Mucosa of descending colon (tissue), 3 donors: Measurements from ENCODE around the gene TMED3. TPM values are rescaled to one million over a fixed set of nuclear protein-coding genes. Genes with fewer than 3 reads are reported as not detected.

Experiments used
- ATAC-seq: fragments of 200-7000 bp; cut with Tn5 transposase; one replicate; pipeline ENCODE4 v1.9.1; 2020; ENCODE audit warnings: mild to moderate bottlenecking, moderate library complexity
- DNase-seq, 3 donors: peaks; one replicate each; pipeline ENCODE4 v3.0.0-alpha.2; 2020
- H3K36me3 ChIP-seq: fragments of 200-600 bp; one replicate; pipeline ENCODE4 v1.8.0; 2021; ENCODE audit warnings: low read depth, mild to moderate bottlenecking
- H3K4me1 ChIP-seq: fragments of 200-600 bp; one replicate; pipeline ENCODE4 v1.8.0; 2021; ENCODE audit warnings: low read depth, mild to moderate bottlenecking
- H3K4me3 ChIP-seq: fragments of 200-600 bp; one replicate; pipeline ENCODE4 v1.8.0; 2021; ENCODE audit warnings: mild to moderate bottlenecking
- H3K9me3 ChIP-seq: fragments of 200-600 bp; one replicate; pipeline ENCODE4 v1.8.0; 2021; ENCODE audit warnings: mild to moderate bottlenecking
- CTCF ChIP-seq: fragments of 200-600 bp; IDR thresholded peaks from one replicate; pipeline ENCODE4 v1.8.0; 2022; ENCODE audit warnings: antibody characterized with exemption, mild to moderate bottlenecking
- intact Hi-C, 2 donors: fragments of 100-400 bp; cut with DNase I in 1 of 2; cut with micrococcal nuclease in 1 of 2; formaldehyde crosslinking; loops; one replicate each; pipeline versions ENCODE4 v1.11.0 to v1.11.1; 2022; cut with DNase I, micrococcal nuclease
- total RNA-seq, 3 donors: library from RNA; stranded (reverse); fragmentation: NEBNext Ultra II Directional in 2 of 3; extraction: Animal tissue kit (Norgen Biotek cat#: 25700) in 2 of 3; gene quantifications; one replicate each; pipeline versions ENCODE4 v1.2.1 to v1.2.4, GENCODE V29; 2021 to 2023
- donor health status: DM: no; HTN: no; CAD: no; lungs with moderate emphysema.
- donor health status: DM: no; HTN: no; CAD: no.
- donor health status: DM: no; HTN: yes; CAD: no.

The TMED3 gene
- total RNA-seq, 3 donors from 2014 or later: 30.3 to 57.8 (median 51.3) TPM

- intact Hi-C loops: no loop called here
- Histone ChIP-seq H3K4me3 (no peak overlapping the region), H3K36me3 (no peaks in the 10 kb centered on the region), H3K4me1 (no peaks in the 10 kb centered on the region), H3K9me3 (no peaks in the 10 kb centered on the region)
- ATAC-seq (no peak), DNase-seq (peak in 2 of 3 donors; percentile 23 to 28)
- TF ChIP-seq CTCF: no peak
Observed at GRCh38 chr15:79283252-79284048, 27.5 kb upstream of the TMED3 start.

- TF ChIP-seq CTCF: no peak
Observed at GRCh38 chr15:79290642-79291275, 20.2 kb upstream of the TMED3 start.

GRCh38 chr15:79292011-79292410 is 18.9 kb upstream of the TMED3 start:
- DNase-seq (no peak), ATAC-seq (no peak)
- H3K4me3 ChIP-seq: no peak overlapping the region
- intact Hi-C loops: no loop called here
- H3K4me1 ChIP-seq: no peaks in the 10 kb centered on the region
- H3K36me3 ChIP-seq: no peaks in the 10 kb centered on the region
- no peak for TF ChIP-seq CTCF
- H3K9me3 ChIP-seq: no peaks in the 10 kb centered on the region

More at GRCh38 chr15:79290642-79291275, 20.2 kb upstream of the TMED3 start:
- DNase-seq: no peak
- no peak for ATAC-seq
- H3K4me1 ChIP-seq: no peaks in the 10 kb centered on the region
- no peaks in the 10 kb centered on the region for H3K9me3 ChIP-seq
- H3K36me3 ChIP-seq: no peaks in the 10 kb centered on the region
- H3K4me3 ChIP-seq: no peak overlapping the region
- intact Hi-C loops: no loop called here

GRCh38 chr15:79294075-79294474 is 16.8 kb upstream of the TMED3 start:
- H3K4me3 ChIP-seq: no peak overlapping the region
- DNase-seq (no peak), ATAC-seq (no peak)
- TF ChIP-seq CTCF: no peak
- no peaks in the 10 kb centered on the region for H3K36me3 ChIP-seq
- H3K4me1 ChIP-seq: no peaks in the 10 kb centered on the region
- intact Hi-C loops: no loop called here
- no peaks in the 10 kb centered on the region for H3K9me3 ChIP-seq

GRCh38 chr15:79296583-79296982 is 14.3 kb upstream of the TMED3 start:
- H3K4me3 ChIP-seq: no peak overlapping the region
- intact Hi-C loops: no loop called here
- no peak for TF ChIP-seq CTCF
- no peaks in the 10 kb centered on the region for H3K4me1 ChIP-seq
- H3K9me3 ChIP-seq: no peaks in the 10 kb centered on the region
- no peaks in the 10 kb centered on the region for H3K36me3 ChIP-seq
- ATAC-seq (no peak), DNase-seq (no peak)
